NK-92 (cell line): ENCODE data around the gene FAM89B.
"Not testable (repeated sequence)": the region's sequence is repeated elsewhere in the genome, so short reads cannot be mapped to it uniquely, and the experiment has no call there.

Source experiments
- DNase-seq: peaks from one replicate; lab custom pipeline; 2025; ENCODE audit not compliant: unreplicated experiment; lab: John Stamatoyannopoulos, UW

FAM89B gene

DNA sequence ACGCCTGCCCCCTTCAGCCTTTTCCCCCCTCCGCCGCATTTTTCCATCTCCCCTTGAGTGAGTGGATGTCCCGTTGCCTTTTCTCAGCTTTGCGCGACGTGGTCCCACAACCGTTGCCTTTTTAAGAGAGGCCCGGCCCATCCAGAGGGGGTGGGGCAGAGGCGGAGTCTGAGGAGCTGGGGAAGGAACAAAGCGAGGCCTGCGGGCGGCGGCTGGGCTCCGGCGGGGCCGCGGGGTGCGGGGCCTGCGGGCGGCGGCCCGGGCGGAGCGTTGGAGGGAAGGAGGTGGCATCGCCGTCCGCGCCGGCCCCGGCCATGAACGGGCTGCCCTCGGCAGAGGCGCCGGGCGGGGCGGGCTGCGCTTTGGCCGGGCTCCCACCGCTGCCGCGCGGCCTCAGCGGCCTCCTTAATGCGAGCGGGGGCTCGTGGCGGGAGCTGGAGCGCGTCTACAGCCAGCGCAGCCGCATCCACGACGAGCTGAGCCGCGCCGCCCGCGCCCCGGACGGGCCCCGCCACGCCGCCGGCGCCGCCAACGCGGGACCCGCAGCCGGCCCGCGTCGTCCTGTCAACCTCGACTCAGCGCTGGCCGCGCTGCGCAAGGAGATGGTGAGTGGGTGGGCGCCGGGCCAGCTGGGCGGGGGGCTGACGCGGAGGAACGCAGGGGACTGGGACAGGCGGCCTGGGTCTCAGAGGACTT is at the start of gene FAM89B:
FAM89B (plus strand) TSS at position 183 of the 696 bp plus-strand sequence; CDS start at position 315, 132 bp downstream.
- DNase-seq = no peak

DNA sequence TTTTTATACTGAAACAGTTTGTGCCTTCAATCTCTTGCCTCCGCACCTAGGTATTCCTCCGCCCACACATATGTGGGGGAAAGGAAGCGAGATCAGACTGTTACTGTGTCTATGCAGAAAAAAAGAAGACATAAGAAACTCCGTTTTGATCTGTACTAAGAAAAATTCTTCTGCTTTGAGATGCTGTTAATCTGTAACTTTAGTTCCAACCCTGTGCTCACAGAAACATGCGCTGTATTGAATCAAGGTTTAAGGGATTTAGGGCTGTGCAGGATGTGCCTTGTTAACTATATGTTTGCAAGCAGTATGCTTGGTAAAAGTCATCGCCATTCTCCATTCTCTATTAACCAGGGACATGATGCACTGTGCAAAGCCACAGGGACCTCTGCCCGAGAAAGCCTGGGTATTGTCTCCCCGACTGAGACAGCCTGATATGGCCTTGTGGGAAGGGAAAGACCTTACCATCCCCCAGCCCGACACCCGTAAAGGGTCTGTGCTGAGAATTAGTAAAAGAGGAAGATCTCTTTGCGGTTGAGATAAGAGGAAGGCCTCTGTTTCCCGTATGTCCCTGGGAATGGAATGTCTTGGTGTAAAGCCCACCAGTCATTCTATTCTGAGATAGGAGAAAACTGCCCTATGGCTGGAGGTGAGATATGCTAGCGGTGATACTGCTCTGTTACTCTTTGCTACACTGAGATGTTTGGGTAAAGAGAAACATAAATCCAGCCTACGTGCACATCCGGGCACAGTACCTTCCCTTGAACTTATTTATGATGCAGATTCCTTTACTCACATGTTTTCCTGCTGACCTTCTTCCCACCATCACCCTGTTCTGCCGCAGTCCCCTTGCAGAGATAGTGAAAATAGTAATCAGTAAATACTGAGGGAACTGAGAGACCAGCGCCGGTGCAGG is 49.4 kb upstream of the FAM89B start:
- not testable (repeated sequence) for DNase-seq

DNA sequence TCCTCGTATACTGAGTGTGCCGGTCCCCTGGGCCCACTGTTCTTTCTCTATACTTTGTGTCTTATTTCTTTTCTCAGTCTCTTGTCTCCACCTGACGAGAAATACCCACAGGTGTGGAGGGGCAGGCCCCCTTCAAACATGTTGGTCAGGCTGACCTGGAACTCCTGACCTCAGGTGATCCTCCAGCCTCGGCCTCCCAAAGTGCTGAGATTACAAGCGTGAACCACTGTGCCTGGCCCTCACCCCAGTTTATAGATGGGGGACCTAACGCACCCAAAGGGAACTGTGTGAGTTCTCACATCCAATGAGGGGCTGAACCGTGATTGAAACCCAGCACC is 48.7 kb upstream of the FAM89B start:
- DNase-seq = not testable (repeated sequence)

DNA sequence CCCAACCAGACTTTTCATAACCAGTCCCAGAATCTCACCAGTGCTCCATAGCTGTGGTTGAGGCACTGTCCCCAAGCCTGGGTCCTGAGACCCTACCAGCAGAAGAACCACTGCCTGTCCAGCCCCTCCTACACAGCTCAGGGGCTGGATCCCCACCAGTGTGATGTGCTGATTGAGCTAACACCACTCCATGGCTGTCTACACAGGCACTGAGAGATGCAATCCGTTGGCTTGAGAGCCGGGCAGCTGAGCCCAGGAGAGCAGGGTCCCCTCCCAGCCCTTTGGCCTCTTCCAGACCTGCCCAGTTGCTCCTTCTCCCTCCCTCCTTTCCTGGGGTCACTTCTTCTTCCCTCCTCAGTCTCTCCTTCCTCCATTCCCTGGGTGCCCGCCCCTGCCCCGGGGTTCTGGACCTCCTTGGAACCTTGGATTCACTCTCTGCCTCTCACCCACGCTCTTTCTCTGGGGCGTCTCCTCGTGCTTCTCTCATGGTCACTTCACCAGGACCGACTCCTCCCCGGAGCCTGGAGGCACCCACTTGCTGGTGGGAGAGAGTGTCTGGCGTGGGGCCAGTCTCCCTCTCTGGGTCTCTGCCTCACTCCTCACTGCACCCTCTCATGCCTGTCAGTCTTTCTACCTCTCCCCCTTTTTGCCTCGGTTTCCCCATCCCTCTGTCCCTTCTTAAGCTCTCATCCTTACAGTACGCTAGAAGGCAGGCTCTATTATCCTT is 48.2 kb upstream of the FAM89B start:
- no peak for DNase-seq

DNA sequence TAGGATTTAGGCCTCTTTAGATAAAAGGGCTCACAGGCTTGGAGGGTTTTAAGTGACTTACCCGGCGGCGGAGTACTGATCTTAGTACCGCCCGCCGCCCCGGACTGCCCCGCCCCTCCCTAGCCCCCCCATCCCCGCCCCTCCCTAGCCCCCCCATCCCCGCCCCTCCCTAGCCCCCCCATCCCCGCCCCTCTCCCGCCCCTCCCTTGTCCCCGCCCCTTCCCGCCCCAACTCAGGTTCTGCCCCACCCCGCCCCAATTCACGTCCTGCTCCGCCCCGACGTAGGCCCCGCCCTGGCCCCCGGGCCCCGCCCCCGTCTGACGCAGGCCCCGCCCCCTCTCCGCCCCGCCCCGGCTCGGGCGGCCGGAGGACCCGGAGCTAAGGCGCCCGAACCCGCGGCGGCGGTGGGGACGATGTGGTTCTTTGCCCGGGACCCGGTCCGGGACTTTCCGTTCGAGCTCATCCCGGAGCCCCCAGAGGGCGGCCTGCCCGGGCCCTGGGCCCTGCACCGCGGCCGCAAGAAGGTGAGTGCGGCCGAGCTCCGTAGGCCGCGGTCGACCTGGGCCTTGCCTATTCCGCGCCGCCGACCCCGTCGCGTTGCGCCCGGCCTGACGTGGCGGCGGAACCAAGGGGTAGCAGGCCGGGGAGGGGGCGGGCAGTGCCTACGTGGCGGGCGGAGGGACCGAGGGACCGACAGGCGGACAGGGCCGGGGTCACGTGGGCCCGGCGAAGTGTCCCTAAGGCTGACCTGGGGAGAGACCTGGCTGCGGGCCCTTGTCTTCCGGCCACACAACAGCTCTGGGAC is 47.4 kb upstream of the FAM89B start, which contains the start of gene SCYL1:
SCYL1 (plus strand) TSS at position 343 of the 805 bp plus-strand sequence; CDS start at position 414, 71 bp downstream.
- peak; percentile 45 for DNase-seq

DNA sequence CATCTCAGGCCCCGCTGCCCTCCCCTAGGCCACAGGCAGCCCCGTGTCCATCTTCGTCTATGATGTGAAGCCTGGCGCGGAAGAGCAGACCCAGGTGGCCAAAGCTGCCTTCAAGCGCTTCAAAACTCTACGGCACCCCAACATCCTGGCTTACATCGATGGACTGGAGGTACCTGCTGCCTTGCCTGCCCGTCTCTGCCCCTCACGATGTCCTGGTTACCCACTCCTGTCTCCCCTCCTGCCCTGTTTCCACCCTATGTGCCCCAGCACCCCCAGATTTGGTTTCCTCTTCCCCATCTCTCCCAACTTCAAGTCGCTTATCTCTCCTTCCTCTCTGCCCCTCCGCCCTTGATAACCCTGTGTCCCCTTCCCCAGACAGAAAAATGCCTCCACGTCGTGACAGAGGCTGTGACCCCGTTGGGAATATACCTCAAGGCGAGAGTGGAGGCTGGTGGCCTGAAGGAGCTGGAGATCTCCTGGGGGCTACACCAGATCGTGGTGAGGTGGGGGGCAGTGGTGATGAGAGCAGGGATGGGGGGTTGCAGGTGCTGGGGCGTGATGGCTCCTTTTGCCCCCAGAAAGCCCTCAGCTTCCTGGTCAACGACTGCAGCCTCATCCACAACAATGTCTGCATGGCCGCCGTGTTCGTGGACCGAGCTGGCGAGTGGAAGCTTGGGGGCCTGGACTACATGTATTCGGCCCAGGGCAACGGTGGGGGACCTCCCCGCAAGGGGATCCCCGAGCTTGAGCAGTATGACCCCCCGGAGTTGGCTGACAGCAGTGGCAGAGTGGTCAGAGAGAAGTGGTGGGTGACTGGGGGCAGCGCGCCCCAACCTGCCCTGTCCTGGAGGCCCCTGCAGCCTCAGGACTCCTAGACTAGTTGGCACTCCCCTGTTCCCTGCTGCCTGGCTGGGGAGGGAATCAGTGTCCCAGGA is 46.5 kb upstream of the FAM89B start:
- no peak for DNase-seq

DNA sequence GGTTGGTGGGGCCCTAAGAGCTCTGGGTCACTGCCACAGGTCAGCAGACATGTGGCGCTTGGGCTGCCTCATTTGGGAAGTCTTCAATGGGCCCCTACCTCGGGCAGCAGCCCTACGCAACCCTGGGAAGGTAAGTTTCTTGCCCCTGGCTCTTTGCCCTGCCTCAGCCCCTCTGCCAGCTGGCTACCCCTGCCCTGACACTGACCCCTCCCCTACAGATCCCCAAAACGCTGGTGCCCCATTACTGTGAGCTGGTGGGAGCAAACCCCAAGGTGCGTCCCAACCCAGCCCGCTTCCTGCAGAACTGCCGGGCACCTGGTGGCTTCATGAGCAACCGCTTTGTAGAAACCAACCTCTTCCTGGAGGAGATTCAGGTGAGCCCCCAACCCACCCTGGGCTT is 45.6 kb upstream of the FAM89B start:
- DNase-seq = no peak

DNA sequence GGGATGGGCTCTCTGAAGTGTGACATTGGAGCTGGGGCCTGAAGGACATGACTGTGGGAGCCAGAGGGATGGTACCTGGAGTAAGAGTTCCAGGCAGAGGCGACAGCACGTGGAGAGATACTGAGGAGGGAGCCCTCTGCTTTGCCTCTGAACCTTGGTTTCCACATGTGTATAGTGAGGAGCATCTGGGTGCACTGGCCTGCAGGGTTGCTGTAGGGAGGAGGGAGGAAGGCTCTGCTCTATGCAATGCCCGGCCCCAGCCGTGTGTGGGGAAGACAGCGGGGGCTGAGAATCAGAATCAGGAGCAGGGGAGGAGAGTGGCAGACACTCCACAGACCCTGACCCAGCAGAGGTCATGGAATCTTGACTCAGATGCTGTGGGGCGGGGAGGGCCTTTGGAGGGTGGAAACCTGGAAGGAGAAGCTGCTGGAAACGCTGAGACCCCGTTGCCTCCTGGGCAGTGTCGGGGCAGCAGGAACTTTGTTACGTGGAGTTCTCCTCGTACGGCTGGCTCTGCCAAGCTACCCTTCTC is 43.5 kb upstream of the FAM89B start:
- no peak for DNase-seq

DNA sequence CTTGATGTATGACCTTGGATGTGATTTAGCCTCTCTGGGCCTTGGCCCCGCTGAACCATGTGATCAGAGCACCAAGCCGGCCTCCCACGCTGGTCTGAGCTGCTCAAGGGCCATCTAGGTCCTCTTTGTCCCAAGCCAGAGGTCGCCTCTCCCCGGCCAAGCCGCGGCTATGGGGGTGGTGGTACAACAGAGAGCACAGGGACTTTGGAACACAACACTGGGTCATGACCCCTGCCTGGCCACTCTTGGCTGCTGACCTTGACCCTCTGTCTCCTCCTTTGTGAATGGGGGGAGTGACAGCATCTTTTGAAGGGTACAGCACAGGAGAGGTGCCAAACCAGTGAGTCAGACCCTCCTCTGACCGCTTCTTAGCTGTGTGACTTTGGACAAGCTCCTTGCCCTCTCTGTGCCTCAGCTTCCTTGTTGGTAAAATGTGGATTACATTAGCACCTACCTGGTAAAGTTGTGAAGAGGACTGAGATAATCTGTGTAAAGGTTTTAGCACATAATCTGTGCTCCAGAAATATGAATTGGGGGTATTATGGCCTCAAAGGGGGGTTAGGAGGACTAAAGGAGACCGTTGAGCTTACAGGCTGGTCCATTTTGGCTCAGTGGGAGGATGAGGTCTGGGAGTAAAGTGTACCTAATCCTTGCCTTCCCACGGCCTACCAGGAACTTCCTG is 42.7 kb upstream of the FAM89B start:
- DNase-seq = no peak

DNA sequence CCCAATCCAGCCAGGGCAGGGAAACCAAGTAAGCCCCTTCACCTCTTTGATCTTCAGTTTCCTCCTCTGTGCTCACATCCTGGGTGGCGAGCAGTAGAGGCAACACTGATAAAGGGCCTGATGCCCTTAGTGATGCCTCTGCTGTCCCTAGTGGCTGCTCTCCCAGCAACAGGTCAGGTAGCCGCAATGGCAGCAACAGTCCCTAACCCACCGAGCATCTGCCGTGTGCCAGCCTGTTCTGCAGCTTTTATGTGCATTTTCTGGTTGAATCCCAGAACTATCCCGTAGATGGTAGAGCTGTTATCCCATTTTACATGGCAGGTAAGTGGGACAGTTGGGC is 42.2 kb upstream of the FAM89B start:
- no peak for DNase-seq

DNA sequence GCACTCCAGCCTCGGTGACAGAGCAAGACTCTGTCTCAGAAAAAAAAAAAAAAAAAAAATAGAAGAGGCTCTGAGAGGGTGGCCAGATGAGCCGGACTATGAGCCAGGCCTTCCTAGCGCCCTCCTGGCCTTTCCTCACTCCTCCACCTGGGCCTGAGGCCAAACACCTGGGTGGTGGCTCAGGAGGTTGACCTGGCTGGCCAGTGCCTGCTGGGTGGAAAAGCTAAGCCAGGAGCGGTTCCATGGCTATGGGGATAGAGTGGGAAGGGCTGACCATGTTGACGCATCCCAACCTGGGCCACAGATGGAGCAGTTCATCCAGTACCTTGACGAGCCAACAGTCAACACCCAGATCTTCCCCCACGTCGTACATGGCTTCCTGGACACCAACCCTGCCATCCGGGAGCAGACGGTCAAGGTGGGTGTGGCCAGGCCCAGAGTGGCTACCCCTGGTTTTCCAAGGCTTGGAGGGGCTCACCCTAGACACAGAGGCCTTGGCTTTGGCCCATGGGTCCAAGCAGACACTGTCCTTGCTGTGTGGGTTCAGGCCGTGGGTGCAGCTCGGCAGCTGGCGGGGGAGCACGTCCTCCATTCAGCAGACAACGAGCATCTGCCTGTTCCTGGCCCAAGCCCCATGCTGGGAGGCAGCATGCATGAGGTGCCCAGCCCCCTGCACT is 39.8 kb upstream of the FAM89B start:
- no peak for DNase-seq

DNA sequence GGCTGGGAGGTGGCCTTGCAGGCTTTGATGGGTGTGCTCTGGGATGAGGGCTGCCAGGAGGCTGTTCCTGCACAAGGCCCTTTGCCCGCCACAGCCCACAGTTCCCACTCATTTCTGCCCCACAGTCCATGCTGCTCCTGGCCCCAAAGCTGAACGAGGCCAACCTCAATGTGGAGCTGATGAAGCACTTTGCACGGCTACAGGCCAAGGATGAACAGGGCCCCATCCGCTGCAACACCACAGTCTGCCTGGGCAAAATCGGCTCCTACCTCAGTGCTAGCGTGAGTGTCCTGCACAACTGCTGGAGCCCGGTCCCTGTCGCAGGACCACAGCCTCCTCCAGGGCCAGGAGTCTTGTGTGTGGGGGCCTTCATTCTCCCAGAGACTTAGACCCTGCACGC is 37.2 kb upstream of the FAM89B start:
- no peak for DNase-seq

DNA sequence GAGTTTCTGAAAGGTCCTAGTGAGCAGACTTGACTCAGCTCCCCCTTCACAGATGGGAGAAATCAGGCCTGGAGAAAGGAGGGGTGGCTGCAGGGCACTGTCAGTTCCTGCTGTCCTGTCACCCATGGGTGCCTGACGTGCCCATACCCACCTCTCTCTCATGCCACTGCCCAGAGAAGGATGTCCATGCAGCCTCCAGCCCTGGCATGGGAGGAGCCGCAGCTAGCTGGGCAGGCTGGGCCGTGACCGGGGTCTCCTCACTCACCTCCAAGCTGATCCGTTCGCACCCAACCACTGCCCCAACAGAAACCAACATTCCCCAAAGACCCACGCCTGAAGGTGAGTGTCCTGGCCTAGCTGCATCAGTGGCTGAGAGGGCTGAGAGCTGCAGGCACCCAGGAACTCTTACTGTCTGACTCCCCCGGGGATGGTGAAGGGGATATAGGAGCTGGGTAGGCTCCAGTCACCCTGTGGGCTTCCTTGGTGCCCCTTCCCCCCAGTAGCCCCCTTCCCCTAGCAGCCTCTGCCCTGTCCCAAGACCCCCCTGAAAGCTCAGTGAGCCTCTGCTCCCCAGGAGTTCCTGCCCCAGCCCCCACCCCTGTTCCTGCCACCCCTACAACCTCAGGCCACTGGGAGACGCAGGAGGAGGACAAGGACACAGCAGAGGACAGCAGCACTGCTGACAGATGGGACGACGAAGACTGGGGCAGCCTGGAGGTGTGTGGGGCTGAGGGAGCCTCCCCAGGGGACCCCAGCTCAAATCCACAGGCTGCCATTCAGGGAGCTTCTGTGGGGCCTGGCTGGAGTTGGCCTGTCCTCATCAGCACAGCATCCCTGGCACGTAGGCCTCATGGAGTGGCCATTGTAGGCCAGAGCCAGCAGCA is 35.7 kb upstream of the FAM89B start:
- no peak for DNase-seq

DNA sequence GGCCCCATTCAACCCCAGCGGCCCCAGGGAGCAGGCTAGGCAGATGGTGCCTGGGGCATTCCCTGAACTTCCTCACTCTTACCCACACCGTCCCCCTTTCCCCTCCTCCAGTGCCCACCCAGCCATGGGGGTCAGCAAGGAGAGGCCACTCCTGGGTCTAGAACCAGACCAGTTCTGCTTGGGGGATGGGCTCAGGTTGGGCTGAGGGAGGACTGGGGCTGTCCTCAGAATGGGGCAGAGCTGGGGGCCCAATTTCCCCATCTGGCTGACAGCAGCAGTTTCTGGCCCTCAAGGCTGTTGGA is 35.1 kb upstream of the FAM89B start:
- no peak for DNase-seq

DNA sequence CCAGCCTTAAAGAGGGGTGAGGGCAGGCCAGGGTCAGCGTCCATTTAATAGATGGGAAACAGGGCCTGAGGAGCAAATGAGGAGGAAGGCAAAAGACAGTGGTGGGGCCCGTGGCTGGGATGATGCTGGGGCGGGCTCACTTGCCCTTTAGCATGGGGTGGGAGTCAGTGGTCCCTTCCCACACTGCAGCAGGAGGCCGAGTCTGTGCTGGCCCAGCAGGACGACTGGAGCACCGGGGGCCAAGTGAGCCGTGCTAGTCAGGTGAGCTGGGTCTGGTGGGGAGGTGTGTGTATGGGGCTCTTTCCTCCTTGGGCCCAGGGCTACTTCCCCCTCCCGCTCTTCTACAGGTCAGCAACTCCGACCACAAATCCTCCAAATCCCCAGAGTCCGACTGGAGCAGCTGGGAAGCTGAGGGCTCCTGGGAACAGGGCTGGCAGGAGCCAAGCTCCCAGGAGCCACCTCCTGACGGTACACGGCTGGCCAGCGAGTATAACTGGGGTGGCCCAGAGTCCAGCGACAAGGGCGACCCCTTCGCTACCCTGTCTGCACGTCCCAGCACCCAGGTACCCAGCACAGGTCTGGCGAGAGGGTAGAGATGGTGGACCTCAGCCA is 34.6 kb upstream of the FAM89B start:
- no peak for DNase-seq

DNA sequence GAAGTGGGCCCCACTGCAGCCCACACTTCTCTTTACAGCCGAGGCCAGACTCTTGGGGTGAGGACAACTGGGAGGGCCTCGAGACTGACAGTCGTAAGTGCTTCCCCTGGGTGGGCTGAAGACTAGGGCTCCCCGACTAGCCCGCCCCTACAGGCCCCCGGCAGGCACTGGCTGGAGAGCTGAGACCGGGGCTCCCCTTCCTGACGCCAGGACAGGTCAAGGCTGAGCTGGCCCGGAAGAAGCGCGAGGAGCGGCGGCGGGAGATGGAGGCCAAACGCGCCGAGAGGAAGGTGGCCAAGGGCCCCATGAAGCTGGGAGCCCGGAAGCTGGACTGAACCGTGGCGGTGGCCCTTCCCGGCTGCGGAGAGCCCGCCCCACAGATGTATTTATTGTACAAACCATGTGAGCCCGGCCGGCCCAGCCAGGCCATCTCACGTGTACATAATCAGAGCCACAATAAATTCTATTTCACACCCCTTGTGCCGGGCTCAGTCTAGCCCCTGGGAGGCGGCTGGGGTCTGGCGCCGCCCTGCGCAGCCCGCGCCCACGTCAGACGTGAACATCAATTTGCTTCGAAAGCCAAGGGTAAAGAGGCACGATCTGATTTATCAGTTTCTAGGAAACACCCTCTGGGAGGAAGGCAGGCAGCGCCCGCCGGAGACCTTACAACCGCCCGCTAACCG is 34.0 kb upstream of the FAM89B start:
- DNase-seq = no peak
